Thyroid gland (tissue), 4 donors: ENCODE measurements around the gene BLTP2. TPM values are rescaled to one million over a fixed set of nuclear protein-coding genes. Genes with fewer than 3 reads are reported as not detected.
"Not testable (repeated sequence)": the region's sequence is repeated elsewhere in the genome, so short reads cannot be mapped to it uniquely, and the experiment has no call there.

Experiments
- DNase-seq, 2 donors: peaks; one replicate each; pipeline ENCODE4 v3.0.0-alpha.2; 2019
- H3K27ac ChIP-seq, 3 donors: fragments of 200-600 bp; sonication (generic); 1 replicate in 2 of 3; 2 replicates in 1 of 3; pipeline ENCODE4 v1.5.1; 2016 to 2019; ENCODE audit warnings: mild to moderate bottlenecking in 1 of 3, moderate library complexity in 1 of 3
- H3K27me3 ChIP-seq: fragments of 200-600 bp; sonication (generic); one replicate; pipeline ENCODE4 v1.5.1; 2019
- H3K36me3 ChIP-seq, 2 donors: fragments of 200-600 bp; sonication (generic); one replicate each; pipeline ENCODE4 v1.5.1; 2016 to 2019
- H3K4me1 ChIP-seq, 2 donors: fragments of 200-600 bp; sonication (generic); one replicate each; pipeline ENCODE4 v1.5.1; 2017 to 2019
- H3K4me3 ChIP-seq, 3 donors: fragments of 200-600 bp; sonication (generic); replicated peaks in 1 of 3; 1 replicate in 2 of 3; 2 replicates in 1 of 3; pipeline ENCODE4 v1.5.1; 2016; ENCODE audit warnings: mild to moderate bottlenecking in 1 of 3
- H3K9me3 ChIP-seq: fragments of 200-600 bp; sonication (generic); one replicate; pipeline ENCODE4 v1.5.1; 2017
- CTCF ChIP-seq, 6 experiments: fragments of 200-600 bp in 3 of 6; fragments of 450-650 bp in 3 of 6; sonication (generic) in 3 of 6; IDR thresholded peaks; one replicate each; pipeline ENCODE4 v1.5.1; 2016 to 2019; ENCODE audit warnings: antibody characterized with exemption in 6 of 6, mild to moderate bottlenecking in 2 of 6, inconsistent platforms in 1 of 6, moderate library complexity in 1 of 6
- POLR2A ChIP-seq, 2 donors: fragments of 450-650 bp; IDR thresholded peaks; one replicate each; pipeline ENCODE4 v1.6.1; 2017; ENCODE audit warnings: antibody characterized with exemption in 2 of 2, mild to moderate bottlenecking in 2 of 2, moderate library complexity in 1 of 2
- WGBS, 2 donors: methylation state at CpG; one replicate each; pipeline ENCODE4 v1.1.5; 2017; 5-methylcytosine and 5-hydroxymethylcytosine counted together
- intact Hi-C: fragments of 100-400 bp; cut with DNase I; formaldehyde crosslinking; loops from one replicate; pipeline ENCODE4 v1.15.1; 2023
- total RNA-seq, 4 donors: library from RNA; depleted of rRNA; stranded (reverse); fragments of >200 nt; gene quantifications; one replicate each; pipeline ENCODE4 v1.2.3, GENCODE V29; 2016

The BLTP2 gene
- total RNA-seq, 4 donors from 2014 or later, result 96.5 to 153 (median 129) TPM

DNA sequence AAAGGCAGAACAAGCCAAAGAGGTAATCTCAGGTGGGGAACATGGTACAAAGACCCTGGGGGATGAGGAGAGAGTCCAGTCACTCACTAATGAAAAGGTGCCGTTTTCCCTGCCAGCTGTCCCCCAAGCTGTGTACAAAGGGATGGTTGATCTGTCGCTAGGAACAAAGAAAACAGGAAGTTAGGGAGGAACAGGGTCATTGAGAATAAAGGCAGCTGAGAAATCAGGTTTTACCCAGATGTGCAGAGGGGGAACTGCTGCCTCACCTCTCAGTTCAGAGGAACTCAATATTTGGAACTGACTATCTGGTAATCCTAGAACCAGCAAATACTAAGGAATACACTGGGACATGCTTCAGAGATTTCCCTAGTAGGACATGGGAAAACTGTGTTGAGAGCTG, 32.4 kb downstream of the BLTP2 start:
- H3K4me3 ChIP-seq, result no peak overlapping the region
- WGBS, 2 donors, result 33 to 45% methylated on average over 2 of the region's 2 CpGs
- no peak for DNase-seq
- intact Hi-C loops, result loop anchor here (2.0 to 5.0 kb wide), 2 partner anchors 66 to 120 kb away; no protein-coding TSS in a partner anchor
- H3K9me3 ChIP-seq, result no peaks in the 10 kb centered on the region
- no peaks in the 10 kb centered on the region for H3K27me3 ChIP-seq
- H3K4me1 ChIP-seq, result peaks cover 0 to 6% of the 10 kb centered on the region in 2 donors
- peaks cover 33 to 36% of the 10 kb centered on the region in 2 donors for H3K36me3 ChIP-seq
- peak overlapping the region in 1 of 3 donors; percentile 15 for H3K27ac ChIP-seq
- TF ChIP-seq POLR2A (IDR thresholded peaks at IDR 0.05) (no peak), CTCF (IDR thresholded peaks at IDR 0.05) (no peak)

DNA sequence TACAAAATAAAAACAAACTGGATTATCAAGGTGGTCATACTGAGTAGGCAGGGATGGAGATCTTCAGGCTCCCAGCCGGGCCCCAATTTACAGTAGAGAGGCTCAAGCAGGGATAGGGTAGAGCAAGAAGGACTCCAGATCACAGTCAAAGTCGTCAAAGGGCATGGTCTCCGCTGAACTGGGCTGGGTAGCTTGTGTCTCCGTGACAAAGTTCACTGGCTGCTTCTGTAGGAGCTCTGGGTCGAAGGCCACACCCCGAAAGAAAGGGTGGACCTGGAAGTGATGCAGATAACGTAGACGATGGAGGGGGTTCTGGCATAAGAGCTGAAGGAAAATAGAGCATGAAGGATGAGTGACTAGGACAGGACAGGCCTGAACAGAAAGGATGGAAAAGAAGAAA, 34.6 kb downstream of the BLTP2 start:
- Histone ChIP-seq H3K36me3 (peaks cover 12 to 15% of the 10 kb centered on the region in 2 donors), H3K27me3 (no peaks in the 10 kb centered on the region), H3K4me1 (peaks cover 0 to 9% of the 10 kb centered on the region in 2 donors), H3K9me3 (no peaks in the 10 kb centered on the region), H3K27ac (no peak overlapping the region), H3K4me3 (no peak overlapping the region)
- DNase-seq, result no peak
- 88 to 91% methylated on average over 8 of the region's 8 CpGs for WGBS, 2 donors
- intact Hi-C loops, result loop anchor here (5.0 kb wide), 1 partner anchor 118 kb away; no protein-coding TSS in a partner anchor
- no peak for TF ChIP-seq POLR2A (IDR thresholded peaks at IDR 0.05)
- no peak for TF ChIP-seq CTCF (IDR thresholded peaks at IDR 0.05)

DNA sequence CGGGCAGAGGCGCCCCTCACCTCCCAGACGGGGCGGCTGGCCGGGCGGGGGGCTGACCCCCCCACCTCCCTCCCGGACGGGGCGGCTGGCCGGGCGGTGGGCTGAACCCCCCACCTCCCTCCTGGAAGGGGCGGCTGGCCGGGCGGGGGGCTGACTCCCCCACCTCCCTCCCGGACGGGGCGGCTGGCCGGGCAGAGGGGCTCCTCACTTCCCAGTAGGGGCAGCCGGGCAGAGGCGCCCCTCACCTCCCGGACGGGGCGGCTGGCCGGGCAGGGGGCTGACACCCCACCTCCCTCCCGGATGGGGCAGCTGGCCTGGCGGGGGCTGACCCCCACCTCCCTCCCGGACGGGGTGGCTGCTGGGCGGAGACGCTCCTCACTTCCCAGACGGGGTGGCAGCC, 40.9 kb downstream of the BLTP2 start:
- Histone ChIP-seq H3K27ac (peak overlapping the region in 2 of 3 donors; percentile 42 to 76), H3K4me1 (peaks cover 0 to 21% of the 10 kb centered on the region in 2 donors), H3K4me3 (peak overlapping the region in 1 of 3 donors; percentile 17)
- WGBS, 2 donors, result 80 to 88% methylated on average over 2 to 3 of the region's 31 CpGs
- H3K27me3 ChIP-seq, DNase-seq, H3K36me3 ChIP-seq, intact Hi-C loops, H3K9me3 ChIP-seq: not testable (repeated sequence)

DNA sequence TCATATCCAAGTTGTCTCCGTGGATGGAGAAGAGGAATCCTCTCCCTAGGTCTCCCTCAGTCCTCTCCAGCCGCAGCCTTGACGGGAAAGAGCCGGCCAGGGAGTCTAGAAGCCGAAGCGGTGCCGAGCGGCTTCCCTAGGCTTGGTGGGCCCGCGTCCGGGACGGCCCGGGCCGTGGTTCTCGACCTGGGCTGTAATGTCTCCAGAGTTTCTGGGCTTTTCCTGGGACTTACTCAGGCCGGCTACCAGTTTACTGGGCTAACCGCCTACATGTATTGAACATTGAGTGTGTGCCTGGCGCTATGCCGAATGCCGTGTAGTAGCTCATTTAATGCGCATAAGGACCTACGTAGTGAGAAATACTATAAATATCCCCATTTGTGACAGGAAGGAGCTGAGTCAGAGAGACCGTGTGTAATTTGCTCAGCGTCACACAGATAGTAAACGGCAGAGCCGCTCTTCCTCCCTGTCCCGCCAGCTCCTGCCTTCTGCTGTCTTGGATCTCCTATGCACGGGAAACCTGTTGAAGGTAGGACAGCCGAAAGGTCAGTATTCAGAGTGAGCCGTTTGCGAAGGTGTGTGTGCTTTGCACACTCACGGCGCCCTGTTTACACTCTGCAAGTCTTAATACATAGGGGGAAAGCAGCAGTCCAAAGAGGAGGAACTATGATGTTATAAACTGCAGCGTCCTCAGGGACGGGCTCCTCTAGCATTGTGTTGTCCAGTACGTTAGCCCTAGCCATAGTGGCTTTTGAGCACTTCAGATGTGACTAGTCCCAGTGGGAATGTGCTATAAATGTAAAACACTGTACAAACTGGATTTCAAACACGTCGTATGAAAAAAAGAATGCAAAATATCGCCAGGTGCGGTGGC, 45.4 kb downstream of the BLTP2 start:
- no peak for TF ChIP-seq CTCF (IDR thresholded peaks at IDR 0.05)
- TF ChIP-seq POLR2A (IDR thresholded peaks at IDR 0.05), result no peak
- Histone ChIP-seq H3K4me3 (peak overlapping the region; percentile 24 to 58 (median 29)), H3K9me3 (no peaks in the 10 kb centered on the region), H3K4me1 (peaks cover 6 to 24% of the 10 kb centered on the region in 2 donors), H3K27ac (peak overlapping the region; percentile 71 to 84 (median 83)), H3K36me3 (no peaks in the 10 kb centered on the region), H3K27me3 (no peaks in the 10 kb centered on the region)
- intact Hi-C loops, result no loop called here
- WGBS, 2 donors, result 16 to 30% methylated on average over 25 to 40 of the region's 40 CpGs
- DNase-seq, result peak; percentile 52 to 60

GRCh38 chr17:28598799-28599310, 46.1 kb downstream of the BLTP2 start, which contains the start of gene SPAG5:
TSS of gene SPAG5 (minus strand) at chr17:28599025. CDS start at chr17:28598946, 79 bp downstream.
- DNase-seq, result peak; percentile 95 to 96
- no peaks in the 10 kb centered on the region for H3K27me3 ChIP-seq
- H3K27ac ChIP-seq, result peak within 1 kb of the TSS; percentile 71 to 84 (median 83)
- H3K36me3 ChIP-seq, result no peaks in the 10 kb centered on the region
- no peak for TF ChIP-seq CTCF (IDR thresholded peaks at IDR 0.05)
- peak; percentile 69 to 91 for TF ChIP-seq POLR2A (IDR thresholded peaks at IDR 0.05)
- 1 to 2% methylated on average over 16 to 19 of the region's 44 CpGs for WGBS, 2 donors
- intact Hi-C loops, result no loop called here
- H3K4me3 ChIP-seq, result peak within 1 kb of the TSS; percentile 24 to 58 (median 29)
- peaks cover 6 to 24% of the 10 kb centered on the region in 2 donors for H3K4me1 ChIP-seq
- H3K9me3 ChIP-seq, result no peaks in the 10 kb centered on the region
